Activated CD4-positive, CD25-positive, alpha-beta regulatory T cell treated with anti-CD3 and anti-CD28 coated beads, Interleukin-2, amount 50 U/mL, for 24 hours (primary cell): ENCODE data around the gene GEMIN7.

Source experiments
- ATAC-seq, 2 donors: fragments of 150-1000 bp; cut with Tn5 transposase; one replicate each; pipeline ENCODE4 v1.10.0; 2021; ENCODE audit warnings: mild to moderate bottlenecking in 1 of 2, moderate library complexity in 1 of 2

GEMIN7 gene

DNA sequence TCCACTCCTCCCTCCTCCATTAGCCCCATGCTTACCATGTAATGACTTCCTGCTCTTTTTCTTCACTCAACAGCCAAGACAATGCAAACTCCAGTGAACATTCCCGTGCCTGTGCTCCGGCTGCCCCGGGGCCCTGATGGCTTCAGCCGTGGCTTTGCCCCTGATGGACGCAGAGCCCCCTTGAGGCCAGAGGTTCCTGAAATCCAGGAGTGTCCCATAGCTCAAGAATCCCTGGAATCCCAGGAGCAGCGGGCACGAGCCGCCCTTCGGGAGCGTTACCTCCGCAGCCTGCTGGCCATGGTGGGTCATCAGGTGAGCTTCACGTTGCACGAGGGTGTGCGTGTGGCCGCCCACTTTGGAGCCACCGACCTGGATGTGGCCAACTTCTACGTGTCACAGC, 11.0 kb downstream of the GEMIN7 start:
- no peak for ATAC-seq

DNA sequence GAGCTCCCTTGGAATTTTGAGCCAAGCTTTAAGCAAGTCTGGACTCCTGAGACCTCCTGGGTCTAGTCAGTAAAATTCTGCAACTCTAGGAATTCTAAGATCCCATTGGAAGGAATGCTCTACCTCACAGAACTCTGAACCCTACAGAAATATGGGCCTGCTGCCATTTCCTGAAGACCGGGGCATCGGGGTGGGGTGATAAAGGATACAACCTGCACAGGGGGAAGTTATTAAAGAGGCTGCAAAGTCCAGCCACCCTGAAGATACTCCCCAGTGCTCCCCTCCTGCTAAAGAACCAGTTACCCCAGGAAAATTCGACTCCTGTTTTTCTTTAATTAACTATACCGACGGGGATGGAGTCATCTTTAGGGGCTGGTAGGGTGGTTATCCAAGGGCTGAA, 11.5 kb downstream of the GEMIN7 start:
- ATAC-seq = no peak

DNA sequence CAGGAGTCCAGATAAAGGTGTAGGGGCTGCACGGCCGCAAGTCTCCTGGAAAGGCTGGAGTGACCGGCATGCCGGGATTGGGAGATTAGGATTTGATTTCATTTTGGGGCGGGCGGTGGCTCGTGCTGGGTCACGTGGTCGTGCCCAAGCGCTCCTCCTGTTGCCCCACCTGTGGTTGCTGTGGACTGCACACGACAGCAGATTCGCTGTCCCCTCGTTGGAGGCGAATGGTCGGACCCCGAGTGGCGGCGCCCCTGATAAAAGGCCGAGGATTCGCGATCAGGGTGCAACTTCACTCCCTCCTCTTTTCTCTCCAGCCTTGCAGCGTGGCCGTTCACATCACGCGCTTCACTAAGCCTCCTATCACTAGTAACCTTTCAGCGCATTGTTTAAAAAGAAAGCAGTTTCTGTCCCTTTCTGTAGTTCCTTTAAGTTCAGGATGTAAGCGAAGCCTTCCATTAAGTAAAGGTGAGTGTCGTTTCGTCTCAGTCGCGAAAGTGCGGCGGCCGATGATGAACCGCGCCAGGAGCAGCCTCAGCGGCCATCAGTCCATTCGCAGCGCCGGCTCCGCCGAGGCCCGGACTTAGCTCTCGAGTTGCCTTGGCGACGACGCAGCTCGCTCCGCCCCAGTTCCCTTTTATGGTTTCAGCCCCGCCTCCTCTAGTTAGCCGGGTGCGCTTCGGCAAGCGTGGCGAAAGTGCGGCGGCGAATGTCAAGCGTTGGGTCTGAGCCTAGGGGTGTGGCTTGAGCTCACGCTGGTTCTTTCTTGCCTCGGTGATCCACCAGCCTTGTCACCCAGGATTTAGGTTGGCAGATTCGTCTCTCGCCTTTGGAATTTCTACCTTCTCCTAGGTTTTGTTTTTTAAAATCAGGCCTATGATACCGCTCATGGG, 12.2 kb downstream of the GEMIN7 start:
- ATAC-seq = peak; percentile 75 to 86

DNA sequence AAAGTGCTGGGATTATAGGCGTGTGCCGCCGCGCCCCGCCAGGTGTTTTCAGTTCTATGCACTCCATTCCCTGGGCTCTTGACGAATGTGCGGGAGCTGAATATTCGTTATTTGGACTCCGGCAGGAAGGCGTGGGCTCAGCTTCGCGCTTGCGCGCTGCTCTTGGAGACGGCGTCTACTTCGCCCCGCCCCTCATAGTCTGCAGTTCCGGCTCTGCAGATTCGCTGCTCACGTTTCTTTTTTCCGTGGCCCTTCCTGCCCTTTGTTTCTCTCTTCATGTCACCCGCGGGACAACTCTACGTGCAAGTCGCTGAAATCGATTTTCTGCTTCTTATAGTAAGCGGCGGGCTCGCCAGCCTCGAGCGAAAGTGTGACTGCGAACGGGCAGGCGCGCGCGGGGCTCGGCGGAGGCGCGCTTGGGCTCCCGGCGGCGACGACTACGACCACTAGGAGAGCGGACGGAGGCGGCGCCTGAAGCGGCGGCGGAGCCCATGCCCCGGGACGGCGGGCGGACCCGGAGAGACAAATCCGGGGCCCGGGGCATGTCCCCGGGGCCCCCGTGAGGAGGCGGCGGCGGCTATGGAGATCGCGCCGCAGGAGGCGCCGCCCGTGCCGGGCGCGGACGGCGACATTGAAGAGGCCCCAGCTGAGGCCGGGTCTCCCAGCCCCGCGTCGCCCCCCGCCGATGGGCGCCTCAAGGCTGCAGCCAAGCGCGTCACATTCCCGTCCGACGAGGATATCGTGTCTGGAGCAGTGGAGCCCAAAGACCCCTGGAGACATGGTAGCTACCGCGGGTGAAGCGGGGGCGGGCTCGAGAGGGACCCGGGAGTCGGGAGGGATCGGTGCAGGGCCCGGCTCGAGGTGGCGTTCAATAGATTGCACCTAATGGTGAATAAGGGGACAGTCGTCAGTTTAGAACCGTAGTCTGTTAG, 14.0 kb downstream of the GEMIN7 start, which contains the start of gene PPP1R37:
Gene PPP1R37 (plus strand): TSS at position 433 of the 932 bp plus-strand sequence. CDS start 147 bp downstream, at position 580.
- ATAC-seq = peak; percentile 72 to 78

DNA sequence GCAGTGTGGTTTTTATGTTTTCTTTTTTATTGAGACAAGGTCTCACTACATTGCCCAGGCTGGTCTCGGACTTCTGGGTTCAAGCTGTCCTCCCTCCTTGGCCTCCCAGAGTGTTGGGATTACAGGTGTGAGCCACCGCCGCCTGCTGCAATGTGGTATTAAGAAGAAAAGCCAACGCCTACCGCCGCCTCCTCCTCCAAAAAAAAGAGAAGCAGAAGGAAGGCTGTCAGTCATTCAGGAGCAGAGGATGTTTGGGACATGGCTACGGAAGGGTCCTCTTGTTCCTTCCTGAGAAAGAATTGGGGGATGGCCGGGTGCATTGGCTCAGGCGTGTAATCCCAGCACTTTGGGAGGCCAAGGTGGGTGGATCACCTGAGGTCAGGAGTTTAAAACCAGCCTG, 15.1 kb downstream of the GEMIN7 start:
- no peak for ATAC-seq

DNA sequence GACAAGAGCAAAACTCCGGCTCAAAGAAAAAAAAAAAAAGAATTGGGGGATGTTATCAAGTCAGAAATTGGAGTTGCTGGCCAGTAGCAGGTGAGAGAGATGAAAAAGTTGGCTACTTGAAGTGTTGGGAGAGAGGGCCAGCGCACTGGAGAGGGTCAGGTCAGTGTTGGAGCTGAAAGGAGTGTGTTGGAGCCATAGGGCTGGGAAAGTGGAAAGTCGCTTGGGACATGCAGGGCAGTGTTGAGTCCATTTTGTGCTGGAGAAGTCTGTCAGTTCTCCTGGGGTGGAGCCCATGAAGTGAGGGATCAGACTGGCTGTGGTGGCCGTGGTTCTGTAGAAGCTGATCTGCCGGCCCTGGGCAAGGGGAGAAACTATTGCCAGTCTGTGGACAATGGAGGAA, 15.6 kb downstream of the GEMIN7 start:
- ATAC-seq = no peak

DNA sequence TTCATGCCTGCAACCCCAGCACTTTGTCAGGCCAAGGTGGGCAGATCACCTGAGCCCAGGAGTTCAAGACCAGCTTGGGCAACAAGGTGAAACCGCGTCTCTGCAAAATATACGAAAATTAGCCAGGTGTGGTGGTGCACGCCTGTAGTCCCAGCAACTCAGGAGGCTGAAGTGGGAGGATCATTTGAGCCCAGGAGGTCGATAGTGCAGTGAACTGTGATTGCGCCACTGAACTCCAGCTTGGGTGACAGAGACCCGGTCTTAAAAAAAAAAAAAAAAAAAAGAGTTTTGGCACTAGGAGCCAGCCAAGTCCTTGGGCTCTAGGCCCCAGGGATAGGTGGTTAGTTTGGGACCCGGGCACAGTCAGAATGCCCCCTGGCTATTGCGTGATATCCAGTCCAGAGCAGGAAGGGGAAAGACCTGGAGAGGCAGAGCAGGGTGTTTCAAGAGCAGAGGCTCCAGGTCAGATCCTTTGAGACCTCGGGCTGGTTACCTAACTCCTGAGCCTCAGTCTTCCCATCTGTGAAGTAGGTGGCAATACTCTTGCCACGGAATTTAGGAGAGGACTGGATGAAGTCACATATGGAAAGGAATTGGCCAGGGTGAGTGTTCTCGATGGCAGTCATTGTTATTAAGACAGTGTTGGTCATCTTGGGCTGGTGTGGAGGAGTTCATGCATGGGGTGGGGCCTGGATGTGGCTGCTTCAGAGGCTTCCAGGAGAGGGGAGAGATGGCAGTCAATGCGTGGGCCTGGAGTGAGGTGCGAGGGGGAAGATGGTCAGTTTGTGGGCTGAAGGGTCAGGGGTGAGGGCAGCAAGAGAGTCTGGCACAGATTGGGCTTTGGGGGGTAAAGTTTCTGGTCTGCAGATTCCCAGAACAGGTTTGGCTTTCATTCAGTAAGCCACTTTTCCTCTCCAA, 16.7 kb downstream of the GEMIN7 start:
- no peak for ATAC-seq

DNA sequence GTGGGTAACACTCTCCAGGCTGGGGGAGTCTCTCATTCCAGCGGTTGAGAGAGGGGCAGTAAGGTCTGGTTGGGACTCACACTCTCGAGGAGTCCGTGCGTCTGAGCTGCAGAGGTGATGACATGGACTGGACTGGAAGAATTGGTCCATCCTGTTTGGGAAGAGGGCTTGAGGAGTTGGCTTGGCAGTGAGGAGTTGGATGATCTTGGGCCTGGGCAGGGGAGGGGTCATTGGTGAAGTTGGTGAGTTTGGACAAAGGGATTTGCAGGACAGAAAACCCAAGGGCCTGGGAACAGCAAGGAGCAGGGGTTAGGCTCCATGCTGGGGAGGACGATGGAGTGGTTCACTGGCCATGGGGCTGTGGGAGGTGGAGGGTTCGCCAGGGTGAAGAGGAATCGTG, 17.6 kb downstream of the GEMIN7 start:
- no peak for ATAC-seq

DNA sequence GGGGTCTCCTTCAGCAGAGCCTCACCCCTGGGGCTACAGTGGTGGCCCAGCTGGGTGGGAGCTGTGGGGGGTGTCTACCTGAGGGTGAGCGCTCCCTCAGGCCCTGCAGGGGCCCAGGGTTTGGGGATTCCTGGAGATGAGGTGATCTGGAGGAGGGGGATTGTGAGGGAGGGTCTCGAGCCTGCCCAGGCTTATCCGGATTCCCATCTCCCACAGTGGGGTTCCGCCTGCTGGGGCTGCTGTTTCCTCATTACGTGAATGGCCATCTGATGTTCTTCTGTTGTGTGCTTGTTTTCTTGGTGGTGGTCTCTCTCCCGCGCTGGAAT, 18.4 kb downstream of the GEMIN7 start:
- ATAC-seq = no peak

DNA sequence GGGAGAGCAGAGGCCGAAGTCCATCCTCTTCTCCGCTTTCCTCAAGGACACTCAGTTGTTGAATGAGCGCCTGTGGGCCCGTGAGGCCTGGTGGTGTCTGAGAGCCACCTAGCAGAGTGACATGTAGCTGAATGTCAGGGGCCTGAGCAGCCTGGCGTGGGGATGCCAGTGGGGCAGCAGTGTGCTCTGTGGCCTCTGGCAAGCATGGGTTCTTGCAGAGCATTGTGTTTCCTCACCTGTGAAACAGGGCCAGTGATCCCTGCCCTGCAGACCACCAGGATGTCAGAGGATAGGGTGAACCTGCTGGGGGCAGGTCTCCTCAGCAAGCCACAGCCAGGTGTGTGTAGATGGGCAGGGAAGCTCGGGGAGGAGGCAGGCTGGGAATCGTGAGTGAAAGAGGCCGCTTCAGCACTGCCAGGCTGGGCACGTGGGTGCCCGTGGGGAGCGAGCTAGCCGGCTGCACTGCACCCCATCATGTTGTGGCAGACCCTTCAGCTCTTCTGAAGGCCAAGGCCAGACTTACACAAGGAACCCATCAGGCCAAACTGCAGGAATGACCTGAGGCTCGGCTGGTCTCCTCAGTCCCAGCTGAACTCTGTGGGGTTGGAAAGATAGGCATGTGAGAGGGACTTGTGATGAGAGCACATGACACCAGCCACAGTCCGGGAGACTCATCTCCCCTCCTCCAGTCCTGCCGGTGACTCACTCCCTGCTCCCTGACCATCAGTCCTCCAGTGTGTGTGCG, 18.9 kb downstream of the GEMIN7 start:
- no peak for ATAC-seq

DNA sequence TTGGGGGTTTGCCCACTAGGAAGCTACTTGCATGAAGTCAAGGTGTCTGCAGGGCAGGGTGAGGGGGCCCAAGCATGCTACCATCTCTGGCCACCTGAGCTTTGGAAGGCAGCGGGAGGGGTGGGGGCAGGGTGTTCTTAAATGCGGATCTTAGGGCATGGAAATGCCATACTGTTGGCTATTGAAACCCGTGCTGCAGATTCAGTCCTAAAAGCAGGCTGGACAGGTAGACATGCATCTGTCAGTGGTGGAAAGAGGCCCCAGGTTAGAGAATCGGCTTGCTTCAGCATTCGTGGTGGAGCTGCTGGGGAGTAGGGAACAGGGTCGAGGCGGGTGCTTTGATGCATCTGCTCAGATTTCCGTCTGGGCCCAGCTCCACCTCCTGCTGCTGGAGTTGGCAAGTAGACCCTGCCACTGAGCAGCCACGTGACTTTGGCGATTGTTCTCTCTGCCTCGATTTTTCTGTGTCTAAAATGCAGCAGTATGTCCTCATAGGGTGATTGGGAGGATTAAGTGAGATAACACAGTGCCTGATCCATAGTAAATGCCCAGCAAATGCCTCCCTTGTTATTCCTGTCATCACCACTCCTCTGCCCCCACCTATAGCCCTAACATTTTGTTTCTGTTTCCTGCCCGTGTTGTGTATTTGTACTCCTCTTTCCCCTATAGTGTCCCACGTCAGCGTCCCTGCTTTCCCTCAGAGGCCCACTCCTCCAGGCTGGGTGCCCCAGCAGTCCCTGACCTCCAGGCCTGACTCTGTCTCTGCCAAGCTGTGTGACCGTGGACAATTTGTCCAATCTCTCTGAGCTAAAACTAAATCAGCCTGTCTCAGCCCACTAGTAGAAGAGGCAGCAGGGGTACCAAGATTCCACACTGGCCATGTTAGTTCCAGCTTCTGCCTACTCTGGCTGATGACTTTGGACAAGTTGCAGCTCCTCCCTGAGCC, 19.7 kb downstream of the GEMIN7 start:
- ATAC-seq = no peak

DNA sequence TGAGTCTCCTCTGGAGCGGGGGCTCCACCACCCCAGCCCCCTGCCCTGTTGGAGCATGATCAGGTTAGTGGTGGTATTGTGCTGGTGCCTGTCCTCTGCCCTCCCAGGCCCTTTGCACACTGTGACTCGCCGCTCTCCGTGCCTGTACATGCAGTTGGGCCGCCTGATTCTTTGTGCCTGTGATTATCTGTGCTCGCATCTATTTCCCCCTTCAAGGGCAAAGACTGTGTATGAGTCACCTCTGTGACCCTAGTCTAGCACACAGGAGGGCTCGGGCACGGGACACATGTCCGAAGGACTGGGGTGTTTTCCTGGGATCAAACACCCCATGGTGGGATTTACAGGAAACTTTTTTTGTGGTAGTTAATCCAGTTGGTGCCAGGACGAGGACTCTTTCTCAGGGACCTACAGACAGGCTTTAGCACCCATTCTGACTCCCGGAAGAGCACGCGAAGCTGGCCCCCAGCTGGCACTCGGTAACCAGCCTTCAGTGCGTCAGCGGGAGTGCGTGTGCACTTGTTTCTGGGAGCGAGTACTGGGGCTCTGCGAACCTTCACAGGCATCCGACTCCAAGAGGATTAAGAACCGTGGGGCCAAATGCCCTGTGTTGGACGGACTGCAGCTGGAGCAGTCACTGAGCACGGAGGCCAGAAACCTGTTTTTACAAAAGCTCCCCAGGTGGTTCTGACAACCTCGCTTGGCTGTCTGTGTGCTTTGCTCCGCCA, 20.6 kb downstream of the GEMIN7 start:
- ATAC-seq = no peak

DNA sequence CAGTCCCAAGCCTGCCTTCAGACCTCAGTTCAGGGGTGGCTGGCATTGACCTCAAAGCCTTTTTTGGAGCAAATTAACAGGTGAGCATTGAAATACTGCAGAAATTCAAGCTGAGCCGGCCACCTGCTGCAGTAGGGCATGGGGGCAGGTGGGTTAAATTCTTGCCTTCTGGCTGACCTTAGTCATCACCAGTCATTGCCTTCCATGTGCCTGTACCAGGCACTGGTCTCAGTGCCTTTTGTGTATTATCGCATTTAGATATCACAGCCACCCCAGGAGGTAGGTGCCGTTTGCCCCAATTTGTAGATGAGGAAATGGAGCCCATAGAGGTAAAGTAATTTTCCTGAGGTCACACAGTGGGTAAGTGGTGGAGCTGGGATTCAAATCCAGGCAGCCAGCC, 21.1 kb downstream of the GEMIN7 start:
- ATAC-seq = no peak

DNA sequence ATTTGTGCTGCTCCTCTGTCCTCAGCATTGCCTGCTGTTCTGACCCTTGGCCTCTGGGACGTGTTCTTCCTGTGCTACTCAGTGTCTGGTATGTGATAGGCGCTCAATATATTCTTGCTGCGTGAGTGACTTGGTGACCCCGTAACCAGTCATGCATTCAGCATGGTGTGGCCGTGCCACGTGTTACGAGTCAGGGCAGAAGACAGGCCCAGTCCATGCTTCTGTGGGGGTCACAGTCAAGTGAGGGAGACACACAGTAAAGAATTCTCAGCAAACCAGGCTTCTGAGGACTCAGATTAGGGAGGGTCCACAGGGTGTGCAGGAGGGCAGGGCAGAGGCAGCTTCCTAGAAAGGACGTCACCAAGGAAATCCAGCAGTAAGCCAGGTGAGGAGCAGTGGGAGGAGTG, 21.8 kb downstream of the GEMIN7 start:
- ATAC-seq = no peak

DNA sequence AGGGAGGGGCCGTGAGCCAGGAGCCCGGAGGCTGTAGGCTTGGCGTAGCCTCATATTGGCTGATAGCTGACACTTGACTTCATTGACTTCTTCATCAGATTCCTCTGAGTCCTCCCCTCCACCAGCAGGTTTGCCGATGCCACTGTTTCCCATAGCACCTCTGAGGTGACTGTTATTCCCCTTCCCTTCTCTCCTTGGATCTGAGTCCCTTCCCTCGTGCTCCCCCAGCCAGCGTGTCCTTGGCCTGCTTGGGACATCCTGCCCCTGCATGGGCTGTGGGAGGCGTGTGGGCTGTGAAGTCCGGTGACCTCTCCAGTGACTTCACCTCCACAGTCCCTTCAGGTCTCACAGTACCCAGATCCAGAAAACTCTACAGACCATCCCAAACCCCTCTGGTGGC, 22.7 kb downstream of the GEMIN7 start:
- ATAC-seq = no peak

DNA sequence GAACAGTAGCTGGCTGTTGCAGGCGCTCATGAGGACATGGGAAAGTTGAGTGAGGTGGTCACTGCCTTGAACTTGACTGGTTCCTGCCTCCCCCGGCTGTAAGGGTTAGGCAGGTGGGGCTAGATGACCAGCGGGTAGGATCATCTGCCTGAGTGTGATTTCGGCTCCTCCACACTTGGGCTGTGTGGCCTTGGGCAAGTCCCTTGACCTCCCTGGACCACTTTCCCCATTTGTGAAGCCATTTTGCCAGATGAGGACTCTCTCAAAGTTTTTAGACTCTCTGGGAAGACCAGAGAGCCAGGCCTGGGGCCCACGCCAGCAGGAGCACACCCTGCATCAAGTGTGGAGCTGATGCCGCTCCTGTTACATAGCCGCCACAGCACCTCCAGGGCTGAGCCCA, 23.4 kb downstream of the GEMIN7 start:
- no peak for ATAC-seq

DNA sequence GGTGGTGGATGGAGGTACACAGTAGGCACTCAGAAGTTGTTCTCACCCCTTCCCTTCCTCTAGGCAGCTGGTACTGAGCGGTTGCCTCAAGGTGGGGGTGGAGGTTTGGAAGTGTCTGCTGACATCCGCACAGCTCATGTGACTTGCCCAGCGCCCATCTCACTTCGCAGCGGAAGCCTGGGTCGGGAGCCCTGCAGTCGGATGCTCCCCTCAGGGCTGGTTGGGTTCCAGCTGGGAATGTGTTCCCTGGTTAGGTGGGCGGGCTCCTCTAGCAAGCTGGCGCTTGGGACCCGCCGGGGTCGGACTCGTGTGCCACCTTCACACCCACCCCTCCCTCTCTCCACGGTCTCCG, 24.1 kb downstream of the GEMIN7 start:
- ATAC-seq = peak; percentile 19 to 77

DNA sequence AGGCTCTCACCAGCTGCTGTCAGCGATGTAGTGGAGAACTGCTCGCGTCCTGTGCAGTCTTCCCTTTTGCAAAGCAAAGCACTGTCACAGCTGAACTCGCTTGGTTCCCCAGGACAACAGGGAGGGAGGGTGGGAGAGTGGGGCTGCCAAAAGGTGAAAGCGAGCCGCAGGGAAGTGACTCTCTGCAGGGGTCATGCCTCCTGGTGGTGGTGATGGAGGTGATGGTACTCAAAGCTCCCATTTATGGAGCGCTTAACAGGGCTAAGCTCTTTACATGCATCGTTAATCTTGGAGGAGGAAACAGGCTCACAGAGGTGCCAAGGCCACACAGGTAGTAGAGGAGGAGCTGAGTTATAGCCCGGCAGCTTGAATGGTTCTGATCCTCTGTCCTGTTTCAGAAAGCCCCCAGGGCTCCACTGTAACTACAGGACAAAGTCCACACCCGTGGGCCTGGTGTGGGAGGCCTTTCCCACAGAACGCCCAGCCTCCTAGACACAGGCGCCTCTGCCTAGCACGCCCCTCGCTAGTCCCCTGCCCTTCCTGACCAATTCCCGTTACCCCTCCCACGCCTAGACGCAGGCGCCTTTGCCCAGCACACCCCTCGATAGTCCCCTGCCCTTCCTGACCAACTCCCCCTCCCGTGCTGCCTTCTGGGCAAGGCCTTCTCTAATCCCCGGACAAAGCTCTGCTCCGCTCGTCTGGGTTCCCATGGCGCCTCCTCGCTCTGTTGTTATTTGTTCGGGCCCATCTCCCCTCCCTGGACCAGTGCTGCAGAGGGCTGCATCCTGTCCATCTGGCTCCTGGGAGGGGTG, 24.7 kb downstream of the GEMIN7 start:
- ATAC-seq = peak in 1 of 2 donors; percentile 12
